ENCODE results near the gene ACTBL2.
"Not testable (repeated sequence)": the region's sequence is repeated elsewhere in the genome, so short reads cannot be mapped to it uniquely, and the experiment has no call there.

The ACTBL2 gene

DNA sequence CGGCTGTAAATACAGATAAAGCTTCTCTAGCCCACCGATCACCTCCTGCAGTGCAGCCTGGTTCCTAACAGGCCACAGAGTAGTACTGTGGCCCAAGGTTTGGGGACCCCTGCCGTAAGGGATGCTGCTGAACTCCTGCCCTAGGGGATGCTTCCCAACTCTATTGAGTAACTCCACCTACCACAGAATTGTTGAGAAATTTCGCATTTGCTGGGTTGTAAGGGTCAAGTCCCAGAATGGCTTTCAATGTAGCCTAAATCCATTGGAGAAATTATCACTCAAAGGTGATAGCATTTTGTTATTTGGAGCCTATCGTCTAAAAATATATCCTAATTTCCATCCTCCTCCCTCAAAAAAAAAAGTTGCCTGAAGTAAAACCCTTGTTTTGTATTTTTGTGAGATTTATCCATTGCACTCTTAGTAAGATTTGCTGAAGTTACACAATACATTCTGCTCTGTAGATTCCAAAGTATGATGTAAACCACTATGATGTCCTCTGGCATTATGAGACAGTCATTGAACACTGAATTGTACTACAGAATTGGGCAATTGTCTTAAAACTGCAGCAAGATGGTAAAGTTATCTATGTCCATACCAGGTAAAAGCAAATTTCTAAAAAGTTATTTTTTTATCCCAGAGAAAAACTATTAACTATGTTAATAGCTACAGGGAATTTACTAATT, 14.0 kb downstream of the ACTBL2 start:
- H2BK120ac ChIP-seq (ENCODE audit: insufficient read depth, low read length, poor library complexity): no peak overlapping the region
- no peak overlapping the region for H3K4ac ChIP-seq (ENCODE audit: low read depth, low read length)
- no peak overlapping the region for H3K18ac ChIP-seq (ENCODE audit: low read length)
- no peak overlapping the region for H4K12ac ChIP-seq (ENCODE audit: low read depth, low read length)
- H2BK12ac ChIP-seq (ENCODE audit: low read length): peak overlapping the region; percentile 59
- H4K91ac ChIP-seq (ENCODE audit: low read depth, low read length): no peak overlapping the region
- peaks cover 0 to 6% of the 10 kb centered on the region in 2 experiments for H3K4me1 ChIP-seq (ENCODE audit: control insufficient read depth in 1 of 2, insufficient read depth in 2 of 2, low read length in 2 of 2)
- H3K9me3 ChIP-seq (ENCODE audit: insufficient read depth, low read depth, low read length): no peaks in the 10 kb centered on the region
- WGBS (ENCODE audit: extremely low coverage, insufficient coverage, insufficient read length): no CpG with 5 or more reads among the region's 5 CpGs
- no peaks in the 10 kb centered on the region for H3K27me3 ChIP-seq (ENCODE audit: insufficient read depth, low read length)
- peaks cover 2% of the 10 kb centered on the region for H3K79me1 ChIP-seq (ENCODE audit: low read length)
- no peak overlapping the region for H3K4me2 ChIP-seq (ENCODE audit: low read length)
- peak; percentile 13 to 84 for DNase-seq
- peaks cover 0 to 2% of the 10 kb centered on the region in 2 experiments for H3K36me3 ChIP-seq (ENCODE audit: control insufficient read depth in 1 of 2, insufficient read depth in 2 of 2, low read length in 2 of 2)
- no peak overlapping the region for H3K27ac ChIP-seq (ENCODE audit: low read depth, low read length)
- no peak overlapping the region for H2AFZ ChIP-seq (ENCODE audit: insufficient read depth, low read length, poor library complexity)
- no peaks in the 10 kb centered on the region for H3K79me2 ChIP-seq (ENCODE audit: control insufficient read depth, insufficient read depth, low read length, poor library complexity)
- H2AK5ac ChIP-seq (ENCODE audit: low read length): no peak overlapping the region
- H3K14ac ChIP-seq (ENCODE audit: low read length): no peak overlapping the region
- no peak overlapping the region for H3K4me3 ChIP-seq (ENCODE audit: low read depth, low read length)
- H2BK5ac ChIP-seq (ENCODE audit: low read depth, low read length, poor library complexity): no peak overlapping the region
- H3K9ac ChIP-seq (ENCODE audit: low read length): no peak overlapping the region
- no peak overlapping the region for H4K8ac ChIP-seq (ENCODE audit: low read depth, low read length)
- no peak overlapping the region for H3K23ac ChIP-seq (ENCODE audit: low read length)

DNA sequence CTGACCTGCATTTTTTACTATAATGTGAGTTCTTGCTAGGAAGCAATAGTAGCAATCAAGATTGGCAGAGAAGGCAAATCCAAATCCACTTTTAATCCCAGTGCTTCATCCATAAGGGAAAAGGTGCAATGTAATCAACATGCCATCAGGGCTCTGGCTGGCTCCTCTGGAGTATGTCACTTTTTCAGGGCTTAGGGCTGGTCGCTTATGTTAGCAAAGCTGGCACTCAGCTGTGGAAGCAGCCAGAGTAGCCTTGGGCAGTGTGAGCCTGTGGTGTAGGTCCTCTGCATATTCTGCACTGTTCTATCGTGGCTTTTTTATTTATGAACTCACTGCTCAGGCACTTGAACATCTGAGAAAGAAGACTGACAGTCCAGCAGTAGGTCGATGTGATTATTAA, 16.1 kb downstream of the ACTBL2 start:
- H2AFZ ChIP-seq (ENCODE audit: insufficient read depth, low read length, poor library complexity): no peak overlapping the region
- no peak overlapping the region for H3K4me2 ChIP-seq (ENCODE audit: low read length)
- no peak overlapping the region for H4K12ac ChIP-seq (ENCODE audit: low read depth, low read length)
- no peak overlapping the region for H3K9ac ChIP-seq (ENCODE audit: low read length)
- peaks cover 2% of the 10 kb centered on the region for H3K79me1 ChIP-seq (ENCODE audit: low read length)
- H3K4me1 ChIP-seq (ENCODE audit: control insufficient read depth in 1 of 2, insufficient read depth in 2 of 2, low read length in 2 of 2): peaks cover 0 to 6% of the 10 kb centered on the region in 2 experiments
- H2AK5ac ChIP-seq (ENCODE audit: low read length): no peak overlapping the region
- H3K18ac ChIP-seq (ENCODE audit: low read length): no peak overlapping the region
- peaks cover 0 to 2% of the 10 kb centered on the region in 2 experiments for H3K36me3 ChIP-seq (ENCODE audit: control insufficient read depth in 1 of 2, insufficient read depth in 2 of 2, low read length in 2 of 2)
- no peaks in the 10 kb centered on the region for H3K27me3 ChIP-seq (ENCODE audit: insufficient read depth, low read length)
- WGBS (ENCODE audit: extremely low coverage, insufficient coverage, insufficient read length): no CpG with 5 or more reads among the region's 3 CpGs
- H3K4ac ChIP-seq (ENCODE audit: low read depth, low read length): no peak overlapping the region
- H4K91ac ChIP-seq (ENCODE audit: low read depth, low read length): no peak overlapping the region
- no peak overlapping the region for H4K8ac ChIP-seq (ENCODE audit: low read depth, low read length)
- no peak overlapping the region for H2BK12ac ChIP-seq (ENCODE audit: low read length)
- H2BK5ac ChIP-seq (ENCODE audit: low read depth, low read length, poor library complexity): no peak overlapping the region
- no peak overlapping the region for H3K27ac ChIP-seq (ENCODE audit: low read depth, low read length)
- H3K79me2 ChIP-seq (ENCODE audit: control insufficient read depth, insufficient read depth, low read length, poor library complexity): no peaks in the 10 kb centered on the region
- H3K9me3 ChIP-seq (ENCODE audit: insufficient read depth, low read depth, low read length): no peaks in the 10 kb centered on the region
- no peak overlapping the region for H3K14ac ChIP-seq (ENCODE audit: low read length)
- no peak overlapping the region for H3K23ac ChIP-seq (ENCODE audit: low read length)
- DNase-seq: no peak
- no peak overlapping the region for H3K4me3 ChIP-seq (ENCODE audit: low read depth, low read length)
- no peak overlapping the region for H2BK120ac ChIP-seq (ENCODE audit: insufficient read depth, low read length, poor library complexity)

DNA sequence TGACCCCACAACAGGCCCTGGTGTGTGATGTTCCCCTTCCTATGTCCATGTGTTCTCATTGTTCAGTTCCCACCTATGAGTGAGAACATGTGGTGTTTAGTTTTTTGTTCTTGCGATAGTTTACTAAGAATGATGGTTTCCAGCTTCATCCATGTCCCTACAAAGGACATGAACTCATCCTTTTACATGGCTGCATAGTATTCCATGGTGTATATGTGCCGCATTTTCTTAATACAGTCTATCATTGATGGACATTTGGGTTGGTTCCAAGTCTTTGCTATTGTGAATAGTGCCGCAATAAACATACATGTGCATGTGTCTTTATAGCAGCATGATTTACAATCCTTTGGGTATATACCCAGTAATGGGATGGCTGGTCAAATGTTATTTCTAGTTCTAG, 22.6 kb downstream of the ACTBL2 start:
- not testable (repeated sequence) for H2AK5ac ChIP-seq (ENCODE audit: low read length); H3K18ac ChIP-seq (ENCODE audit: low read length); H3K4me2 ChIP-seq (ENCODE audit: low read length); H3K79me1 ChIP-seq (ENCODE audit: low read length); H3K14ac ChIP-seq (ENCODE audit: low read length); H3K23ac ChIP-seq (ENCODE audit: low read length); H4K91ac ChIP-seq (ENCODE audit: low read depth, low read length); H3K27me3 ChIP-seq (ENCODE audit: insufficient read depth, low read length); H3K4me1 ChIP-seq (ENCODE audit: control insufficient read depth in 1 of 2, insufficient read depth in 2 of 2, low read length in 2 of 2); H2BK5ac ChIP-seq (ENCODE audit: low read depth, low read length, poor library complexity); H3K9ac ChIP-seq (ENCODE audit: low read length); H3K9me3 ChIP-seq (ENCODE audit: insufficient read depth, low read depth, low read length); H3K27ac ChIP-seq (ENCODE audit: low read depth, low read length); DNase-seq; H2BK12ac ChIP-seq (ENCODE audit: low read length); H4K8ac ChIP-seq (ENCODE audit: low read depth, low read length); H2AFZ ChIP-seq (ENCODE audit: insufficient read depth, low read length, poor library complexity); H2BK120ac ChIP-seq (ENCODE audit: insufficient read depth, low read length, poor library complexity); H3K4ac ChIP-seq (ENCODE audit: low read depth, low read length); H3K79me2 ChIP-seq (ENCODE audit: control insufficient read depth, insufficient read depth, low read length, poor library complexity); H3K36me3 ChIP-seq (ENCODE audit: control insufficient read depth in 1 of 2, insufficient read depth in 2 of 2, low read length in 2 of 2); H3K4me3 ChIP-seq (ENCODE audit: low read depth, low read length); H4K12ac ChIP-seq (ENCODE audit: low read depth, low read length)
- no CpG with 5 or more reads among the region's 3 CpGs for WGBS (ENCODE audit: extremely low coverage, insufficient coverage, insufficient read length)

DNA sequence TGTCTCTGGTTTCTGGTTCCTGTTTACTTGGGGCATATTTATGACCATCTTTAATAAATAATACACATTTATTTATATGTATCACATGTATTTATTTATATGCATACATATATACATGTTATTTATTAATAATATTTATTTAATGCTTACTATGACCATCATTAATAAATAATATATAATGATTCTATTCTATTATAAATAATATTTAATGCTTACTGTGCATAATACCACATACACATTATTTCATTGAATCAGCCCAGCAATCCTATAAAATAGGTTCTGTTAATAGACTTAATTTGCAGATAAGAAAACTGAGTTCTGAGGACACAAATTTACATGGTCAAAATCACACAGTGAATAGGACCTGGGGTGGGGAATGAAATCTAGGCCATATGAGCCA, 24.2 kb downstream of the ACTBL2 start:
- peaks cover 3% of the 10 kb centered on the region for H3K79me1 ChIP-seq (ENCODE audit: low read length)
- H3K4ac ChIP-seq (ENCODE audit: low read depth, low read length): no peak overlapping the region
- no peak overlapping the region for H3K4me3 ChIP-seq (ENCODE audit: low read depth, low read length)
- H3K9ac ChIP-seq (ENCODE audit: low read length): no peak overlapping the region
- H4K91ac ChIP-seq (ENCODE audit: low read depth, low read length): no peak overlapping the region
- no peaks in the 10 kb centered on the region for H3K79me2 ChIP-seq (ENCODE audit: control insufficient read depth, insufficient read depth, low read length, poor library complexity)
- no peak overlapping the region for H2BK12ac ChIP-seq (ENCODE audit: low read length)
- no peak overlapping the region for H3K23ac ChIP-seq (ENCODE audit: low read length)
- H4K12ac ChIP-seq (ENCODE audit: low read depth, low read length): no peak overlapping the region
- H2BK5ac ChIP-seq (ENCODE audit: low read depth, low read length, poor library complexity): no peak overlapping the region
- H3K9me3 ChIP-seq (ENCODE audit: insufficient read depth, low read depth, low read length): no peaks in the 10 kb centered on the region
- DNase-seq: no peak
- H2AFZ ChIP-seq (ENCODE audit: insufficient read depth, low read length, poor library complexity): no peak overlapping the region
- peaks cover 0 to 3% of the 10 kb centered on the region in 2 experiments for H3K4me1 ChIP-seq (ENCODE audit: control insufficient read depth in 1 of 2, insufficient read depth in 2 of 2, low read length in 2 of 2)
- no peak overlapping the region for H3K14ac ChIP-seq (ENCODE audit: low read length)
- H3K27me3 ChIP-seq (ENCODE audit: insufficient read depth, low read length): no peaks in the 10 kb centered on the region
- no peak overlapping the region for H2BK120ac ChIP-seq (ENCODE audit: insufficient read depth, low read length, poor library complexity)
- H3K27ac ChIP-seq (ENCODE audit: low read depth, low read length): no peak overlapping the region
- H3K4me2 ChIP-seq (ENCODE audit: low read length): no peak overlapping the region
- no peak overlapping the region for H2AK5ac ChIP-seq (ENCODE audit: low read length)
- no peak overlapping the region for H4K8ac ChIP-seq (ENCODE audit: low read depth, low read length)
- H3K18ac ChIP-seq (ENCODE audit: low read length): no peak overlapping the region
- peaks cover 0 to 2% of the 10 kb centered on the region in 2 experiments for H3K36me3 ChIP-seq (ENCODE audit: control insufficient read depth in 1 of 2, insufficient read depth in 2 of 2, low read length in 2 of 2)

All from trophoblast cell (in vitro differentiated cells and primary cell).